Upper lobe of right lung (tissue), 1 donor: Measurements from ENCODE around the gene NFKB1. TPM values are rescaled to one million over a fixed set of nuclear protein-coding genes. Genes with fewer than 3 reads are reported as not detected.
A peak's percentile ranks its signal among the peaks of the same experiment; 100 is the strongest.

ENCODE experiments used
- ATAC-seq: fragments of 200-7000 bp; cut with Tn5 transposase; one replicate; pipeline ENCODE4 v1.9.1; 2020; ENCODE audit warnings: mild to moderate bottlenecking, moderate library complexity
- DNase-seq: peaks from one replicate; pipeline ENCODE4 v3.0.0-alpha.2; 2020
- H3K27ac ChIP-seq: fragments of 200-600 bp; one replicate; pipeline ENCODE4 v1.8.0; 2022
- H3K27me3 ChIP-seq: fragments of 200-600 bp; one replicate; pipeline ENCODE4 v1.8.0; 2022; ENCODE audit warnings: mild to moderate bottlenecking
- H3K36me3 ChIP-seq: fragments of 200-600 bp; one replicate; pipeline ENCODE4 v1.8.0; 2022
- H3K4me1 ChIP-seq: fragments of 200-600 bp; one replicate; pipeline ENCODE4 v1.8.0; 2022
- H3K4me3 ChIP-seq: fragments of 200-600 bp; one replicate; pipeline ENCODE4 v1.8.0; 2022; ENCODE audit warnings: mild to moderate bottlenecking
- H3K9me3 ChIP-seq: fragments of 200-600 bp; one replicate; pipeline ENCODE4 v1.8.0; 2022
- intact Hi-C: fragments of 100-400 bp; cut with DNase I; formaldehyde crosslinking; loops from one replicate; pipeline ENCODE4 v1.11.0; 2022
- total RNA-seq: library from RNA; stranded (reverse); fragmentation: NEBNext Ultra II Directional; extraction: Animal tissue kit (Norgen Biotek cat#: 25700); gene quantifications from one replicate; pipeline ENCODE4 v1.2.1, GENCODE V29; 2021
- TF ChIP-seq, protein P1 (sequence below): fragments of 200-600 bp; IDR thresholded peaks from one replicate; pipeline ENCODE4 v1.8.0; 2022; ENCODE audit warnings: antibody characterized with exemption
- donor health status: DM: no; HTN: yes; CAD: no; lungs with severe emphysema.

The NFKB1 gene
- total RNA-seq, 1 donor from 2014 or later = 48.8 TPM

DNA sequence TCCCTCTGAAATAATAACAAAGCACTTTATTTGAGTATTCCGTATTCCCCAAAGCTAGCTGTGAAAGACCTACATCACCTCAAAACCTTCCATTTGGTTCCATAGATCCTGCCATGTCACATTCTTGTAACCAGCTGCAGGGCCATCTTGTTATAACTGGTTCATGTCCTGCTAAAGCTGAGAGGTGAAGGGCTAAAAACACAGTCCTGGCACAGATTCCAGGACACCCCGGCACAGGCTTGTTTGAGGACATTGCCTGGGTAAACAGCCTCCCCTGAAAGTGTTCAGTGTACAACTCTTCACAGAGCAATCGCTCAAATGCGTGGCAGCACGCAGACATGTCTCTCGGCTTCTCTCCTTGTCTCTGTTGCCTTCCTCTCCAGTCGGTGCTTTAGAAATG, 130.5 kb downstream of the NFKB1 start:
- H3K9me3 ChIP-seq = no peaks in the 10 kb centered on the region
- H3K27ac ChIP-seq = no peak overlapping the region
- intact Hi-C loops = no loop called here
- no peaks in the 10 kb centered on the region for H3K4me1 ChIP-seq
- TF ChIP-seq, protein P1, sequence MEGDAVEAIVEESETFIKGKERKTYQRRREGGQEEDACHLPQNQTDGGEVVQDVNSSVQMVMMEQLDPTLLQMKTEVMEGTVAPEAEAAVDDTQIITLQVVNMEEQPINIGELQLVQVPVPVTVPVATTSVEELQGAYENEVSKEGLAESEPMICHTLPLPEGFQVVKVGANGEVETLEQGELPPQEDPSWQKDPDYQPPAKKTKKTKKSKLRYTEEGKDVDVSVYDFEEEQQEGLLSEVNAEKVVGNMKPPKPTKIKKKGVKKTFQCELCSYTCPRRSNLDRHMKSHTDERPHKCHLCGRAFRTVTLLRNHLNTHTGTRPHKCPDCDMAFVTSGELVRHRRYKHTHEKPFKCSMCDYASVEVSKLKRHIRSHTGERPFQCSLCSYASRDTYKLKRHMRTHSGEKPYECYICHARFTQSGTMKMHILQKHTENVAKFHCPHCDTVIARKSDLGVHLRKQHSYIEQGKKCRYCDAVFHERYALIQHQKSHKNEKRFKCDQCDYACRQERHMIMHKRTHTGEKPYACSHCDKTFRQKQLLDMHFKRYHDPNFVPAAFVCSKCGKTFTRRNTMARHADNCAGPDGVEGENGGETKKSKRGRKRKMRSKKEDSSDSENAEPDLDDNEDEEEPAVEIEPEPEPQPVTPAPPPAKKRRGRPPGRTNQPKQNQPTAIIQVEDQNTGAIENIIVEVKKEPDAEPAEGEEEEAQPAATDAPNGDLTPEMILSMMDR = no peak
- no peak overlapping the region for H3K4me3 ChIP-seq
- H3K27me3 ChIP-seq = no peaks in the 10 kb centered on the region
- DNase-seq (no peak), ATAC-seq (no peak)
- H3K36me3 ChIP-seq = peaks cover 47% of the 10 kb centered on the region

DNA sequence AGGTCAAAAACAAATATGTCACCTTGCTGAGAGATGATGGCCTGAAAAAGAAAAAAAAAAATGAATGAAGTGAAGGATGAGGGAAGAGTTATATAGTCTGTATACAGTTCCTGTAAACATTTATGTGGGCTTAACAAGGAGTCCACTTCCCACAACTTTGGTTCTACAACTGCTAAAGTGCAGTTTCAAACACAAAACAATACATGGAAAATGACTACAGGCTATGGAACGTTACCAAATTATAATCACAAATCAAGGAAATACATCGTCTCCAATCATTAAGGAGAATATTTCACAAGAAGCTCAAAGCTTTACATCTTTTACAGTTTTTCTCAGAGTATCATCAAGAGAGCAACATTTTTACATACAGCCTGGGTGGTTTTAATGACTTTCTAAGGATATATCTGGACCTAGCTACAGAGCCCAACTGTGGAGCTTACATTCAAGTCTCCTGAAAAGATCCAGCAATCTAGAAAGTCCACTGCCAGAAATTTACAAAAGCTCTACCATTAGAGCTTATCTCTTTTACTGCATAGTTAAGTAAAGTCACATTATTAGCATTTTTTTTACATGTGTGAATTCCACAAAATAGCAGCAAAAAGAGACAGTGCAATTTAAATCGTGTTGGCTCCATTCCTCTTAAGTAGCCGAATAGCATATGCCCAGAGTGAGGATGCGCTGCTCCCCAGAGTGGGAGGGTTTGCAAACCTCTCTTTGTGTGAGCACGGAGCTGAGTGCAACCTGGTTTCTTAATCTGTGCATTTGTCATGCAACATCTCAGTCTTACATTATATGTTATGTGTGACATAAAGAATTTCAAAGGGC, 131.3 kb downstream of the NFKB1 start:
- Histone ChIP-seq H3K36me3 (peaks cover 56% of the 10 kb centered on the region), H3K9me3 (no peaks in the 10 kb centered on the region), H3K4me3 (no peak overlapping the region), H3K27me3 (no peaks in the 10 kb centered on the region), H3K4me1 (no peaks in the 10 kb centered on the region), H3K27ac (no peak overlapping the region)
- DNase-seq = no peak
- TF ChIP-seq, protein P1 = no peak
- ATAC-seq = no peak
- intact Hi-C loops = no loop called here

DNA sequence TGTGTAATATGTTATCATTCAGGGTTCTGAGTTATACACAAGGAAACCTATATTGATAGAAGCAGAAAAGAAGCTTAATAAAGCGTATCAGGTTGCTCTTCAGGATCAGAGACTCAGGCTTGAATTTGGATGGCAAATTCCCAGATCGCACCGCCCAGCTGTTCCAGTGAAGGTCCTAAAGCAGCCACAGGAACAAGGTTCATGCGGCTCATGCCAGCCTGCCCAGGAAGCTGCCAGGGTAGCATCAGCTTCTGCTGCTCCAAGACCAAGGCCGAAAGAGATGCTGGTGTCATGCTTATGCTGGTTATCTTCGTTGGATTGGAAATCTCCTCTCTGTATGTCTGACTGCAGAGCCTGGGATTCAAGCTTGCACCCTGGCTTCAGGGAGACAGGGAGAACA, 131.9 kb downstream of the NFKB1 start:
- H3K27ac ChIP-seq = no peak overlapping the region
- TF ChIP-seq, protein P1 = no peak
- ATAC-seq = no peak
- no peaks in the 10 kb centered on the region for H3K4me1 ChIP-seq
- intact Hi-C loops = no loop called here
- H3K36me3 ChIP-seq = peaks cover 62% of the 10 kb centered on the region
- no peaks in the 10 kb centered on the region for H3K9me3 ChIP-seq
- H3K27me3 ChIP-seq = no peaks in the 10 kb centered on the region
- H3K4me3 ChIP-seq = no peak overlapping the region
- no peak for DNase-seq

DNA sequence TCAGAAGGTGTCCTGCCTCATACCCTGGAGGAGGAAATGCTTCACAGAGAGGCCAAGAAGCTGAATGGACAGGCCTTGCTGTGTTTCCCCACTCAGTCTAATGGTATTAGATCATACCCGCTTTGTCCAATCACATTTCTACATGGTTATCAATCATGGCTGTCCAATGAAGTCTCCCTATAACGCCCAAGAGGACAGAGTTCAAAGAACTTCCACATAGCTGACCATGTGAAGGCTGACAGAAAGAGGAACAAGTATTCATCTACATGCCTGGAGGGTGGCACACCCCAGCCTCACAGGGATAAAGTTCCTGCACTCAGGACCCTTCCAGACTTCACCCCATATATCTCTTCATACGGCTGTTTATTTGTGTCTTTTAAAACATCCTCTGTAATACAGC, 136.2 kb downstream of the NFKB1 start:
- peak; percentile 83 for ATAC-seq
- Histone ChIP-seq H3K4me3 (no peak overlapping the region), H3K9me3 (no peaks in the 10 kb centered on the region), H3K36me3 (peaks cover 63% of the 10 kb centered on the region), H3K27ac (no peak overlapping the region), H3K27me3 (no peaks in the 10 kb centered on the region), H3K4me1 (no peaks in the 10 kb centered on the region)
- TF ChIP-seq, protein P1 = no peak
- intact Hi-C loops = no loop called here
- DNase-seq = no peak

DNA sequence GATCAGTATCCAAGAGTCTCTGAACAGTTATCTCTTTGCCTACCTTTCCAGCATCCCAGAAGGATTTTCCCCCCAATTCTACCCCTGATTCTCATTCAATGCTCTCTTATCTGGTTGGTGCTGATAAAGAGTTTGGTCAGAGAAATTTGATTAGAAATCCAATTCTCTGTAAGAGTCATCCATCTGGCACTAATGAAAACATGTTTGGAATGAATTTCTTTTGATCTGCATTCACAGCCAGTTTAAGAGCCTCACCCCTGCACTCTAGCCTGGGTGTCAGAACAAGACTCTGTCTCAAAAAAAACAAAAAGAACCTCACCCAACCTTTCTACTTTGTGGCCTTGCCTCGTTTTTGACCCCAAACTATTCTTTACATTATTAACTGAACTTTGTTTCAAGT, 137.5 kb downstream of the NFKB1 start:
- DNase-seq = no peak
- no peak overlapping the region for H3K4me3 ChIP-seq
- no peaks in the 10 kb centered on the region for H3K9me3 ChIP-seq
- TF ChIP-seq, protein P1 = no peak
- H3K4me1 ChIP-seq = no peaks in the 10 kb centered on the region
- H3K27ac ChIP-seq = no peak overlapping the region
- peaks cover 54% of the 10 kb centered on the region for H3K36me3 ChIP-seq
- intact Hi-C loops = no loop called here
- ATAC-seq = no peak
- no peaks in the 10 kb centered on the region for H3K27me3 ChIP-seq
